ENCODE measurements around the gene ALLC. TPM values are rescaled to one million over a fixed set of nuclear protein-coding genes. Genes with fewer than 3 reads are reported as not detected.

The ALLC gene
- total and polyA plus RNA-seq, 2 experiments from 2014 or later = not detected

DNA sequence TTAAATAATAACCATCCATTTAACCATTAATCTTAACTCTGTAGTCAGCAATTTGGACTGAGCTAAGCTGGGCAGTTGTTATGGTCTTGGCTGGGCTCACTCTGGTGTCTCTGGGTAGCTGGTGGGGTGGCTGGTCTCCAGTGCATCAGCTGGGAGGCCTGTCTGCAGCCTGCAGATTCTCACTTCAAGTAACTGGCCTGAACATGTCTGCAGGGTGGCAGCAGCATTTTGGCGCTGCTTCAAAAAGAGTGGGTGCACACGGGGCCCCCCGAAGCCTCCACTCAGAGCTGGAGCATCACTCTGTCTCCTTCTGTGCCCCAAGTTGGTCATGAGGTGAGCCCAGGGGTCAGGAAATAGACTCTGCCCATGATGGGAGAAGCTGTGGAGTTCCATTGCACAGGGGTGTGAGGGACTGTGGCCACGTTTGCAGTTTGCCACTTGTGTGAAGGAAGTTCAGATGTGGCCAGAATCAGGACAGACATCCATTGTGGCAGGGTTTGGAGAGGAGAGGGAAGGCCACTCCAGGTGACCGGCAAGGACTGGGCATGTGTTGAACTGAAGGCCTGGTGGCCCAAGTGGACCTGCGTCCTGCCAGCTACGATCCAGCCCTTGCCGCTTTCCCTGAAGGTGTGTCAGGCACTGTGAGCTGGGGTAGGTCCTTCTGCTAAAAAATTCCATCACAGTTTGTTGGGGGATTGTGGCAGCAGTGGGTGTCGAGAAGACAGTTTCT, 4.9 kb upstream of the ALLC start:
- Histone ChIP-seq H2AFZ (no peak overlapping the region), H3K9me3 (ENCODE audit: low read depth) (no peaks in the 10 kb centered on the region), H3K36me3 (replicated peaks; ENCODE audit: insufficient read depth, low read depth) (no peaks in the 10 kb centered on the region), H3K79me2 (no peaks in the 10 kb centered on the region), H3K4me2 (no peak overlapping the region), H3K27ac (no peak overlapping the region), H3K4me3 (no peak overlapping the region), H3K9me2 (replicated peaks; ENCODE audit: insufficient read depth) (no peaks in the 10 kb centered on the region), H3K4me1 (ENCODE audit: insufficient read depth) (peaks cover 10% of the 10 kb centered on the region), H3K27me3 (no peaks in the 10 kb centered on the region), H4K20me1 (ENCODE audit: insufficient read depth, poor library complexity, severe bottlenecking) (no peaks in the 10 kb centered on the region)
- 94% methylated on average over 9 of the region's 9 CpGs for WGBS (ENCODE audit: low lambda C conversion rate, missing lambda C conversion rate)
- no peak for TF ChIP-seq EZH2 (IDR thresholded peaks at IDR 0.05; ENCODE audit: borderline replicate concordance)
- TF ChIP-seq EZH2phosphoT487 (IDR thresholded peaks at IDR 0.05; ENCODE audit: low read depth, severe bottlenecking, unreplicated experiment) = no peak
- TF ChIP-seq, protein P1, sequence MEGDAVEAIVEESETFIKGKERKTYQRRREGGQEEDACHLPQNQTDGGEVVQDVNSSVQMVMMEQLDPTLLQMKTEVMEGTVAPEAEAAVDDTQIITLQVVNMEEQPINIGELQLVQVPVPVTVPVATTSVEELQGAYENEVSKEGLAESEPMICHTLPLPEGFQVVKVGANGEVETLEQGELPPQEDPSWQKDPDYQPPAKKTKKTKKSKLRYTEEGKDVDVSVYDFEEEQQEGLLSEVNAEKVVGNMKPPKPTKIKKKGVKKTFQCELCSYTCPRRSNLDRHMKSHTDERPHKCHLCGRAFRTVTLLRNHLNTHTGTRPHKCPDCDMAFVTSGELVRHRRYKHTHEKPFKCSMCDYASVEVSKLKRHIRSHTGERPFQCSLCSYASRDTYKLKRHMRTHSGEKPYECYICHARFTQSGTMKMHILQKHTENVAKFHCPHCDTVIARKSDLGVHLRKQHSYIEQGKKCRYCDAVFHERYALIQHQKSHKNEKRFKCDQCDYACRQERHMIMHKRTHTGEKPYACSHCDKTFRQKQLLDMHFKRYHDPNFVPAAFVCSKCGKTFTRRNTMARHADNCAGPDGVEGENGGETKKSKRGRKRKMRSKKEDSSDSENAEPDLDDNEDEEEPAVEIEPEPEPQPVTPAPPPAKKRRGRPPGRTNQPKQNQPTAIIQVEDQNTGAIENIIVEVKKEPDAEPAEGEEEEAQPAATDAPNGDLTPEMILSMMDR (IDR thresholded peaks at IDR 0.05; ENCODE audit: poor library complexity) = no peak
- DNase-seq (ENCODE audit: low spot score) = no peak

DNA sequence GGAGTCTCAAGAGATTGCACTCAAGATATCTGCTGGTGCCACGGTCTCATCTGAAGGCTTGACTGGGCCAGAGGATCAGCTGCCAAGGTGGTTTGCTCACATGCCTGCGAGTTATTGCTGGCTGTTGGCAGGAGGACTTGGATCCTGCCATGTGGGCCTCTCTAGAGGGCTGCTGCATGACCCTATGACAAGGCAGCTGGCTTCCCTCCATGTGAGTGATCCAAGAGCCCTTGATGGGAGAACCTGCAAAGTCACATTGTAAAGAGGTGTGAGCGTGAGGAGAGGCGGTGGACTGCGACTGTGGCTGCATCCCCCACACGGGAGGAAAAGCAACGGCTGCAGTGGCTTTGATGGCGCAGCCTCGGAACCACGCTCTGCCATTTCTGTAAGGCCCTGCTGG, 4.0 kb upstream of the ALLC start:
- TF ChIP-seq, protein P1 (IDR thresholded peaks at IDR 0.05; ENCODE audit: poor library complexity) = no peak
- no peak for TF ChIP-seq EZH2phosphoT487 (IDR thresholded peaks at IDR 0.05; ENCODE audit: low read depth, severe bottlenecking, unreplicated experiment)
- TF ChIP-seq EZH2 (IDR thresholded peaks at IDR 0.05; ENCODE audit: borderline replicate concordance) = no peak
- Histone ChIP-seq H3K4me1 (ENCODE audit: insufficient read depth) (peaks cover 14% of the 10 kb centered on the region), H3K27ac (no peak overlapping the region), H3K79me2 (no peaks in the 10 kb centered on the region), H3K9me3 (ENCODE audit: low read depth) (no peaks in the 10 kb centered on the region), H3K9me2 (replicated peaks; ENCODE audit: insufficient read depth) (no peaks in the 10 kb centered on the region), H4K20me1 (ENCODE audit: insufficient read depth, poor library complexity, severe bottlenecking) (no peaks in the 10 kb centered on the region), H3K4me3 (no peak overlapping the region), H3K4me2 (no peak overlapping the region), H3K27me3 (no peaks in the 10 kb centered on the region), H2AFZ (no peak overlapping the region), H3K36me3 (replicated peaks; ENCODE audit: insufficient read depth, low read depth) (no peaks in the 10 kb centered on the region)
- 95% methylated on average over 9 of the region's 10 CpGs for WGBS (ENCODE audit: low lambda C conversion rate, missing lambda C conversion rate)
- DNase-seq (ENCODE audit: low spot score) = no peak

DNA sequence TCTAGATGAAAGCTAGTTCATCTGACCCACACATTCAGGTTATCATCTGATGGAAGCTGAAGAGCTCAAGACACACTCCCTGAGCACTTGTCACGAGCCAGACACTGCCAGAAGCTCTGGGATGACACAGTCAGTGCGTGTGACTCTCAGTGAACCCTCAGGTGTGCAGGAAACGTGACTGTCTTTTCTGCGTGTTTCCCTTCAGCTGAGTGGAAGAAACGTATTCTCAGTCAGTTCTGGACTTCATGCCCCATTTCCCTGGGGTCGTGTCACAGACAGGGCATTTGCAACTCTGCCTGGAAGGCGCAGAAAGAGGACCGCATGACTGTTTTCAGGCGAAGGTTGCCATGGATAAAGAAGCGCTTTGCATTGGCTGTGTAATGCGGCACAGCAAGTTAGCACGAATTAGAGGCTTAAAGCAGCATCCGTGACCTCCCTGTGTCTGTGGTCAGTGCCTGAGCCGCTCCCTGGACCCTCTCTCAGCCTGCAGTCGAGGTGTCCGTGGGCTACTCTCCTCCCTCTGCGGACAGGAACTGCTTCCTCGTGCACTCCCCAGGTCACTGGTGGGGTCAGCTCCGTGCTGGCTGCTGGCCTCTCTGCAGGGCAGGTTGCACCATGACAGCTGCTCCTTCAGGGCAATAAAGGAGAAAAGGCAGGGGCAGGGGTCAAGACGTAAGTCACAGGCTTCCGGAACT, 3.3 kb upstream of the ALLC start:
- Histone ChIP-seq H3K27ac (no peak overlapping the region), H3K79me2 (no peaks in the 10 kb centered on the region), H3K9me3 (ENCODE audit: low read depth) (no peaks in the 10 kb centered on the region), H2AFZ (no peak overlapping the region), H3K9me2 (replicated peaks; ENCODE audit: insufficient read depth) (no peaks in the 10 kb centered on the region), H3K36me3 (replicated peaks; ENCODE audit: insufficient read depth, low read depth) (no peaks in the 10 kb centered on the region), H3K4me1 (ENCODE audit: insufficient read depth) (peaks cover 19% of the 10 kb centered on the region), H4K20me1 (ENCODE audit: insufficient read depth, poor library complexity, severe bottlenecking) (no peaks in the 10 kb centered on the region), H3K27me3 (no peaks in the 10 kb centered on the region), H3K4me3 (no peak overlapping the region), H3K4me2 (no peak overlapping the region)
- no peak for DNase-seq (ENCODE audit: low spot score)
- TF ChIP-seq EZH2 (IDR thresholded peaks at IDR 0.05; ENCODE audit: borderline replicate concordance) (no peak), EZH2phosphoT487 (IDR thresholded peaks at IDR 0.05; ENCODE audit: low read depth, severe bottlenecking, unreplicated experiment) (no peak)
- TF ChIP-seq, protein P1 (IDR thresholded peaks at IDR 0.05; ENCODE audit: poor library complexity) = no peak
- WGBS (ENCODE audit: low lambda C conversion rate, missing lambda C conversion rate) = 87% methylated on average over 21 of the region's 21 CpGs

Measured in hepatocyte (in vitro differentiated cells).